GM12875 (cell line): Measurements from ENCODE around the gene FAM222A.

Experiments
- H3K4me3 ChIP-seq: one replicate; pipeline ENCODE4 v1.5.1; 2011; ENCODE audit warnings: low read depth, low read length, control low read depth
- TF ChIP-seq, protein P1 (sequence below): IDR thresholded peaks from 2 replicates; pipeline ENCODE4 v1.5.1; 2011; ENCODE audit warnings: low read depth, mild to moderate bottlenecking, control low read depth, inconsistent platforms, low read length, moderate library complexity, borderline replicate concordance; ENCODE audit not compliant: insufficient read depth

The FAM222A gene

DNA sequence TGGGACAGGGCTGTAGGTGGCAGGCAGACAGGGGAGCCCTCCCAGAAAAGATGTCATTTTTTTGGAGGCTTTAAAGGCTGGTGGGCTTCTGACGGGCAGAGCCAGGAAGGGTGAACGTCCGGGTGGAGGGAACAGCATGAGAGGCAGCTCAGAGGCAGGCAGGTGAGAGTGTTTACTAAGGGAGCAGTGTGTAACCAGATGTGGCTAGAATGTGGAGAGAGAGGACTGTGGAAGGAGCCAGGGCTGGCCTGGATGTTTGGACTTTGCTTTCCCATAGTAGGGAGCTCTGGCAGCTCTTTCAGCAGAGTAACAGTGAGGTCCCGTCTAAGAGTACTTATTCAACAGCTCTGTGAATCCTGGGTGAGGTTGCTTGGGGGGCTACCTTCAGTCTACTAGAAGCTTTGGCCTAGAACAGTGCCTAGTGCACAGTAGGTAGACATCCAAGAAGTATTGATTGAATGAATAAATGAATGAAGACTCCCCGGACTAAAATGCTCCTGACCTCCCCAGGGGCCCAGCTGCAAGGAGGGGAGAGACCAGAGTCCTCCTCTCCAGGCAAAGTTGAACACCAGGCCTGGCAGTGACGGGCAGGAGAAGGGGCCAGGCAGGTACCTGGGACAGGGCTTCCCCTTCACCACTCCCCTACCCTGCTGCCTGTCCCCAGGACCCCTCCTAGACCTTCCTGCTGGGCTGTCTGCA is 8.5 kb downstream of the FAM222A start:
- no peak overlapping the region for H3K4me3 ChIP-seq
- TF ChIP-seq, protein P1, sequence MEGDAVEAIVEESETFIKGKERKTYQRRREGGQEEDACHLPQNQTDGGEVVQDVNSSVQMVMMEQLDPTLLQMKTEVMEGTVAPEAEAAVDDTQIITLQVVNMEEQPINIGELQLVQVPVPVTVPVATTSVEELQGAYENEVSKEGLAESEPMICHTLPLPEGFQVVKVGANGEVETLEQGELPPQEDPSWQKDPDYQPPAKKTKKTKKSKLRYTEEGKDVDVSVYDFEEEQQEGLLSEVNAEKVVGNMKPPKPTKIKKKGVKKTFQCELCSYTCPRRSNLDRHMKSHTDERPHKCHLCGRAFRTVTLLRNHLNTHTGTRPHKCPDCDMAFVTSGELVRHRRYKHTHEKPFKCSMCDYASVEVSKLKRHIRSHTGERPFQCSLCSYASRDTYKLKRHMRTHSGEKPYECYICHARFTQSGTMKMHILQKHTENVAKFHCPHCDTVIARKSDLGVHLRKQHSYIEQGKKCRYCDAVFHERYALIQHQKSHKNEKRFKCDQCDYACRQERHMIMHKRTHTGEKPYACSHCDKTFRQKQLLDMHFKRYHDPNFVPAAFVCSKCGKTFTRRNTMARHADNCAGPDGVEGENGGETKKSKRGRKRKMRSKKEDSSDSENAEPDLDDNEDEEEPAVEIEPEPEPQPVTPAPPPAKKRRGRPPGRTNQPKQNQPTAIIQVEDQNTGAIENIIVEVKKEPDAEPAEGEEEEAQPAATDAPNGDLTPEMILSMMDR, result no peak

DNA sequence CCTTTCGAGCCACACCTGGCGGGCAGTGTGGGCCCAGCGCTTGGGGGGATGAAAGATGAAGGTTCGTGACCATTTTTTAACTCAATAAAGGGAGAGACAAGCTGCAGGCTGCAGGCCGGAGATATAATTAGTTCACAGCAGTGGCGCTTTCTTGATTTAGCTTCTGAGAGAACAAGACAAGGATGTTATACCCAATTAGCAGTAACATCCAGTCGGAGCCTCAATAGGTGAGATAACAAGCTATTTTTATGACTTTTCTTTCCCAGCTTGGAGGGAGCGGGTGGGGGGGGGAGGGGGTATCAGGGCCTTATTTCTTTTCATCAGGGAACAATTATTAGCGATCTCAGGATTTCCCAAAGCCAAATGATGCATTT is 9.1 kb downstream of the FAM222A start:
- H3K4me3 ChIP-seq, result no peak overlapping the region
- TF ChIP-seq, protein P1, result no peak

DNA sequence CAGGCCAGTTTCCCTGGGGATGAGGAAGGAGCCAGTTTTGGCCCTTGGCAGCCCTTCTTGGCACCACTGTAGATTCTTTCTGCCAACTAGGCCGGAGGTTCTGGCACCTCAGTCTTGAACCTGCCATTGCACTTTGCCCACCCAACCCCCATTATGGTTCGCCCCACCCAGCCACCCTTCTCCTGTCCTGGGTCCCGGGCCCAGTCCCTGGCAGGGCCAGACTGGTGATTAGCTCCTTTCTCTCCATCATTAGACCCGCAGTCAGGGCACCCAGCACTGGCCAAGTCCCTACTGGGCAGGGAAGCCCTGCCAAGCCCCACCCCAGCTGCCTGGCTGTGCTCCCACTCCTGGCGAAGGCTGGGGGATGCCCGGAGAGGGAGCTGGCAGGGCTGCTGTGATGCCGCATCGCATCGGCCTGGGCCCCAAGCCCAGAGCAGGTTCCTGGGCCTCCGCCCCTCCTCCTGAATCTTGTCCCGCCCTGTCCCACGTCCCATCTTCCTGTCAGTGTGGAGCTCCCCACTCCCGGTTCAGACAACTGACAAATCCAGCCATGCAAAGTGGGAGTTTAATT is 9.8 kb downstream of the FAM222A start:
- H3K4me3 ChIP-seq, result no peak overlapping the region
- TF ChIP-seq, protein P1, result no peak

DNA sequence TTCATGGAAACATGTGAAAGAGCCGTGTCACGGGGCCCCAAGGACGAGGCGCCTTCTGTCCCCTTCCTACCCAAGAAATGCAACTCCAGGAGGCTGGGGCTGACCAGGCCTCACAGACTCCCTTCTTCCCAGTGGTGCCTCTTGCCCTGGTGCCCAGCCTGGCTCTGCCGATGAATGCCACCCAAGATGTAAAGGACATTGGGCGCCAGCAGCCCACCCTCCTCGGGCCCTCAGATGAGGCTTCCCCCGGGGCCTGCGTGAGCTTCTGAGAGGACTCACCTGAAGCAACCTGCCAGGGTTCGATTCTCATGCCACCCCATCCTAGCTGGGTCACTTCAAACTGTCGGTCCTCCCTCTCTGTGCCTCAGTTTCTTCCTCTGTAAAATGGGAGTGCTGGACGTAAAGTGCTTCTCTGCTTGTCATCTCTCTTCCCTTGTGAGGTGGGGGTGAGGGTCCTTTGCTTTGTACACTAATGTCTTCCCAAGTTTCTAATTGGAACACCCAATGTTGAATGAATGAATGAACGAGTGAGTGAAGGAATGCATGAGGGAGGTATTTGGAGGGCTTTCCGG is 10.8 kb downstream of the FAM222A start:
- TF ChIP-seq, protein P1, result no peak
- H3K4me3 ChIP-seq, result no peak overlapping the region

DNA sequence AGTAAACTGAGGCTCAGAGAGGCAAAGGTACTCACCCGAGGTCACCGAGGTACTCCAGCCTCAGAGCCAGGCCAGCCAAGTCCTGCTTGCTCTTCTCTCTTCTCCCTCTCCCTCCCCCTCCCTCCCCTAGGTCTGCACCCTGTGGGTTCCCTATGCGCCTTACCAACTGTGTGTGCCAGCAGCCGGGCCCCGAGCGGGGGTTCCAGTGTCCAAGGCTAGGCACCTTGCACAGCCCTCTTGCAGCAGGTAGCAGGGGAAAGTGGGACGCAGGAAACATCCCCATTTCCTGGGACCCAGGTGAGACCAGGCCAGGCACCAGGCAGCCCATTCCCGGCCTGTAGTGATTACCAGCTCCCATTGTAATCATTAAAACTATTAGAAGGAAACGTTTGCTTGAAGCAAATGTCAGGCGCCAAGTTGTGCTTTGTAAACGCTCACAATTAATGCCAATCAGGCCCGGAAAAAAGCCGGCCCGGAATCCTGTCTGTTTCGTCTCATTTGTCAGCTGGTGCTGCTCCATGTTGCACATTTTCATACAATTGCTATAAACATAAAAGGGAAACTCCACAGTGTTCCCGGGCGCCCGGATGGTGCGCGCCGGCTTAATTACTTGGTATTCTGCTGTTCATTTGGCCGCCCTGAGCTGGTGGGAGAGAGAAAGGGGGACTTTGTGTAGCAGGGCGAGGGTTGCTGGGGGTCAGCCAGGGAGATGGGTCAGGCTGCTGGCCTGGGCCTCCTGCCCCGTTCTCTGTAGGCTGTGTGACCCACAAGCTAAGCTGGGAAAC is 11.9 kb downstream of the FAM222A start:
- TF ChIP-seq, protein P1, result no peak
- no peak overlapping the region for H3K4me3 ChIP-seq

DNA sequence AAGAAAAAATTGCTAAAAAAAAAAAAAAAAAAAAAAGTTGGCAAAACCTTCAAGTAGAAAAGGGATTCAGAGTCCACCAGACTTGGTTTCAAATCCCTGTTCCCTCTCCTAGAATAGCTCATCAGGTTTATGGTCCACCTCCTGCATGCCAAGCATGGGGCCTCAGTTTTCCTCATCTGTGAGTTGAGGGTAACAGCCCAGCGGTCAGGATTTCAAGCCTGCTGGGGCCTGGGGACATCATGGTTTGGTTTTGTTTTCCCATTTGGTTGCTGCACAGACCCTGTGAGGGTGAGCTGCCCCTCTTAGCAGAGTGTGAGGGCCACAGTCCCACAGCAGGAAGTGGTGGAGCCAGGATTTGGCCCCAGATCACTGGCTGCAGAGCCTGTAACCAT is 12.5 kb downstream of the FAM222A start:
- TF ChIP-seq, protein P1, result no peak
- H3K4me3 ChIP-seq, result no peak overlapping the region
